H1 (cell line): ENCODE data around the gene KLK1. TPM values are rescaled to one million over a fixed set of nuclear protein-coding genes. Genes with fewer than 3 reads are reported as not detected.
"Not testable (repeated sequence)": the region's sequence is repeated elsewhere in the genome, so short reads cannot be mapped to it uniquely, and the experiment has no call there.

Source experiments
- CTCF ChIA-PET: fragments of 300-600 bp; sonication (Branson Sonifier 250); formaldehyde crosslinking; loops from one replicate; lab custom pipeline; 2021; ENCODE audit not compliant: partially characterized antibody; lab: Charles Lee
- POLR2A ChIA-PET: fragments of 300-600 bp; sonication (Branson Sonifier 250); formaldehyde crosslinking; loops from one replicate; lab custom pipeline; 2021; ENCODE audit warnings: inconsistent platforms; ENCODE audit not compliant: partially characterized antibody; lab: Charles Lee
- DNase-seq, 2 experiments: peaks; one replicate each; pipeline versions ENCODE4 v3.0.0 to v3.0.0-alpha.2; 2010 to 2022; ENCODE audit warnings: low spot score in 2 of 2, low read depth in 1 of 2, mixed read lengths in 1 of 2
- FAIRE-seq: peaks from 2 replicates; lab custom pipeline; 2011; peaks lifted over from hg19 to GRCh38; lab: Jason Lieb, UNC
- H2AFZ ChIP-seq: 2 replicates; pipeline ENCODE4 v1.8.1; 2012; ENCODE audit warnings: low read length, inconsistent platforms
- H2AK5ac ChIP-seq: 2 replicates; pipeline ENCODE4 v1.6.1; 2013; ENCODE audit warnings: low read depth, low read length
- H2BK120ac ChIP-seq: replicated peaks from 2 replicates; pipeline ENCODE3; 2013; ENCODE audit warnings: low read depth, low read length, inconsistent platforms
- H2BK12ac ChIP-seq: 2 replicates; pipeline ENCODE4 v1.6.1; 2013; ENCODE audit warnings: low read depth, low read length
- H2BK15ac ChIP-seq: 2 replicates; pipeline ENCODE4 v1.6.1; 2013; ENCODE audit warnings: low read length
- H2BK20ac ChIP-seq: 2 replicates; pipeline ENCODE4 v1.6.1; 2013; ENCODE audit warnings: low read length
- H2BK5ac ChIP-seq: 2 replicates; pipeline ENCODE4 v1.6.1; 2013; ENCODE audit warnings: low read depth, low read length
- H3K14ac ChIP-seq: 2 replicates; pipeline ENCODE4 v1.6.1; 2013; ENCODE audit warnings: inconsistent platforms; ENCODE audit not compliant: insufficient read length
- H3K18ac ChIP-seq: 2 replicates; pipeline ENCODE4 v1.6.1; 2013; ENCODE audit warnings: low read length; ENCODE audit errors: extremely low read depth
- H3K23ac ChIP-seq: 2 replicates; pipeline ENCODE4 v1.6.1; 2013; ENCODE audit warnings: inconsistent platforms; ENCODE audit not compliant: insufficient read length
- H3K23me2 ChIP-seq: 2 replicates; pipeline ENCODE4 v1.6.1; 2013; ENCODE audit warnings: low read depth, low read length
- H3K27ac ChIP-seq: 2 replicates; pipeline ENCODE4 v1.6.1; 2011; ENCODE audit warnings: low read depth, low read length, inconsistent platforms
- H3K27me3 ChIP-seq, 4 experiments: replicated peaks in 1 of 4; 1 replicate in 1 of 4; 2 replicates in 3 of 4; pipeline versions ENCODE4 v1.6.1 to v1.8.1; 2011 to 2013; ENCODE audit warnings: low read length in 3 of 4, mild to moderate bottlenecking in 3 of 4, inconsistent platforms in 2 of 4, mixed read lengths in 2 of 4, moderate library complexity in 1 of 4; ENCODE audit not compliant: control insufficient read depth in 3 of 4, insufficient read depth in 3 of 4; ENCODE audit errors: extremely low read depth in 1 of 4
- H3K36me3 ChIP-seq, 4 experiments: 2 replicates each; pipeline versions ENCODE4 v1.6.1 to v1.8.1; 2011 to 2013; ENCODE audit warnings: mild to moderate bottlenecking in 4 of 4, low read length in 3 of 4, moderate library complexity in 2 of 4, control low read depth in 1 of 4, inconsistent platforms in 1 of 4; ENCODE audit not compliant: insufficient read depth in 4 of 4, control insufficient read depth in 2 of 4
- H3K4ac ChIP-seq: replicated peaks from 2 replicates; pipeline ENCODE3; 2013; ENCODE audit warnings: low read length, low read depth, mixed read lengths, inconsistent platforms; ENCODE audit not compliant: insufficient read length
- H3K4me1 ChIP-seq, 4 experiments: replicated peaks in 1 of 4; 1 replicate in 1 of 4; 2 replicates in 3 of 4; pipeline versions ENCODE4 v1.6.1 to v1.8.1; 2011 to 2013; ENCODE audit warnings: low read length in 3 of 4, inconsistent platforms in 2 of 4, mixed read lengths in 1 of 4; ENCODE audit not compliant: insufficient read depth in 4 of 4, control insufficient read depth in 3 of 4
- H3K4me2 ChIP-seq, 2 experiments: 2 replicates each; pipeline versions ENCODE4 v1.6.1 to v1.8.1; 2011 to 2013; ENCODE audit warnings: low read depth in 2 of 2, low read length in 2 of 2, control low read depth in 1 of 2, inconsistent platforms in 1 of 2, mild to moderate bottlenecking in 1 of 2; ENCODE audit not compliant: insufficient read depth in 1 of 2
- H3K4me3 ChIP-seq, 4 experiments: fragments of 200-600, 300-600 bp in 1 of 4; sonication (generic), shearing (Covaris generic), sonication (Bioruptor Twin) in 1 of 4; 2 replicates each; pipeline versions ENCODE4 v1.5.1 to v1.8.1; 2011 to 2016; ENCODE audit warnings: low read length in 4 of 4, low read depth in 3 of 4, control low read depth in 2 of 4, inconsistent platforms in 2 of 4, mild to moderate bottlenecking in 2 of 4, mixed read lengths in 1 of 4, moderate library complexity in 1 of 4; ENCODE audit not compliant: insufficient read depth in 2 of 4; ENCODE audit errors: extremely low read depth in 1 of 4
- H3K56ac ChIP-seq: replicated peaks from 2 replicates; pipeline ENCODE3; 2013; ENCODE audit warnings: low read depth, mild to moderate bottlenecking, mixed read lengths, low read length, inconsistent platforms; ENCODE audit not compliant: insufficient read length
- H3K79me1 ChIP-seq: 2 replicates; pipeline ENCODE4 v1.6.1; 2013; ENCODE audit warnings: low read depth, low read length, control low read depth
- H3K79me2 ChIP-seq, 2 experiments: 2 replicates each; pipeline versions ENCODE4 v1.6.1 to v1.8.1; 2012 to 2013; ENCODE audit warnings: low read length in 2 of 2, mild to moderate bottlenecking in 2 of 2, inconsistent platforms in 1 of 2; ENCODE audit not compliant: insufficient read depth in 2 of 2, control insufficient read depth in 1 of 2
- H3K9ac ChIP-seq, 4 experiments: replicated peaks in 1 of 4; 1 replicate in 1 of 4; 2 replicates in 3 of 4; pipeline versions ENCODE4 v1.6.1 to v1.8.1; 2011 to 2013; ENCODE audit warnings: low read depth in 3 of 4, low read length in 3 of 4, control low read depth in 2 of 4, mild to moderate bottlenecking in 2 of 4, moderate library complexity in 2 of 4, inconsistent platforms in 1 of 4; ENCODE audit errors: extremely low read depth in 1 of 4
- H3K9me3 ChIP-seq, 2 experiments: 2 replicates each; pipeline versions ENCODE4 v1.6.1 to v1.8.1; 2012 to 2013; ENCODE audit warnings: mild to moderate bottlenecking in 2 of 2, moderate library complexity in 2 of 2, control low read depth in 1 of 2, inconsistent platforms in 1 of 2, low read depth in 1 of 2, low read length in 1 of 2, mixed read lengths in 1 of 2; ENCODE audit not compliant: insufficient read depth in 2 of 2
- H4K20me1 ChIP-seq, 2 experiments: replicated peaks in 1 of 2; 2 replicates each; pipeline versions ENCODE3 to v1.8.1; 2011 to 2013; ENCODE audit warnings: inconsistent platforms in 2 of 2, low read length in 2 of 2, mild to moderate bottlenecking in 1 of 2; ENCODE audit not compliant: insufficient read depth in 2 of 2, control insufficient read depth in 1 of 2
- H4K5ac ChIP-seq: 2 replicates; pipeline ENCODE4 v1.6.1; 2013; ENCODE audit warnings: low read length, low read depth, mixed read lengths, inconsistent platforms; ENCODE audit not compliant: insufficient read length
- H4K8ac ChIP-seq: 2 replicates; pipeline ENCODE4 v1.8.0; 2013; ENCODE audit warnings: mild to moderate bottlenecking, moderate library complexity, low read length, inconsistent platforms; ENCODE audit not compliant: insufficient read depth; ENCODE audit errors: extremely low read depth
- H4K91ac ChIP-seq: replicated peaks from 2 replicates; pipeline ENCODE3; 2013; ENCODE audit warnings: low read length, mixed read lengths, inconsistent platforms; ENCODE audit not compliant: insufficient read length
- WGBS, 2 experiments: shearing (Covaris generic) in 1 of 2; methylation state at CpG; one replicate each; pipeline versions ENCODE4 v1.1.6 to v1.1.7; 2013 to 2015; ENCODE audit warnings: low lambda C conversion rate in 2 of 2, mixed read lengths in 2 of 2, inconsistent platforms in 1 of 2, low coverage in 1 of 2, missing lambda C conversion rate in 1 of 2; ENCODE audit not compliant: insufficient replicate concordance in 2 of 2, insufficient coverage in 1 of 2, insufficient read length in 1 of 2; ENCODE audit errors: extremely low coverage in 1 of 2, missing lambda C conversion rate in 1 of 2; 5-methylcytosine and 5-hydroxymethylcytosine counted together
- polyA plus RNA-seq, 7 experiments: library from polyadenylated mRNA; depleted of rRNA in 3 of 7; stranded (reverse) in 5 of 7; unstranded in 2 of 7; fragments of >200 nt in 5 of 7; fragments of 200-250 nt in 2 of 7; gene quantifications; 1 replicate in 5 of 7; 2 replicates in 1 of 7; 4 replicates in 1 of 7; pipeline versions ENCODE4 v1.2.1 to v1.2.3, GENCODE V29; 2011 to 2013; ENCODE audit warnings: missing spikeins in 2 of 7, mixed read lengths in 2 of 7
- total RNA-seq: library from RNA; stranded (reverse); fragmentation: NEBNext Ultra II Directional; extraction: Animal tissue kit (Norgen Biotek cat#: 25700); gene quantifications from 2 replicates; pipeline ENCODE4 v1.2.1, GENCODE V29; 2021

Gene KLK1
- total and polyA plus RNA-seq, 2 of the 8 experiments (the other 6 are each of a cell fraction or from before 2014, with no cell fraction given) = 3.4 to 4.0 TPM

DNA sequence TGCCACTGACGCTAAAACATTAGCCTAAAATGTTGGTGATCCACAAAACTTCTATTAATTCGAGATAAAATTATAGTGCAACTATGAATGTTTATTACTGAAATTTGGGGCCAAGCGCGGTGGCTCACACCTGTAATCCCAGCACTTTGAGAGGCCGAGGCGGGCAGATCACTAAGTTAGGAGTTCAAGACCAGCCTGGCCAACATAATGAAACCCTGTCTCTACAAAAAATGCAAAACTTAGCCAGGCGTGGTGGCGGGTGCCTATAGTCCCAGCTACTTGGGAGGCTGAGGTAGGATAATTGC, 39.8 kb downstream of the KLK1 start:
- not testable (repeated sequence) for H3K18ac ChIP-seq, H2BK15ac ChIP-seq, H3K36me3 ChIP-seq, H3K79me2 ChIP-seq, H4K91ac ChIP-seq, H2AFZ ChIP-seq, H3K4me2 ChIP-seq, H2BK5ac ChIP-seq, DNase-seq, H3K4me3 ChIP-seq, H2BK12ac ChIP-seq, H3K23me2 ChIP-seq, H2AK5ac ChIP-seq, H3K9ac ChIP-seq, H3K14ac ChIP-seq, H4K5ac ChIP-seq, H2BK20ac ChIP-seq, H3K4ac ChIP-seq, H4K8ac ChIP-seq, H3K4me1 ChIP-seq, H3K79me1 ChIP-seq, FAIRE-seq, H3K56ac ChIP-seq, H4K20me1 ChIP-seq, H3K9me3 ChIP-seq, H3K23ac ChIP-seq, H3K27ac ChIP-seq, H2BK120ac ChIP-seq
- ChIA-PET POLR2A (interaction anchor here (0.9 to 9.7 kb wide), 7 partner anchors 10 to 78 kb away, joined by 3 to 110 read pairs (median 3); partner anchors contain the start of gene ACP4), CTCF (interaction anchor here (0.6 to 10.2 kb wide), 28 partner anchors 9 to 250 kb away, joined by 3 to 170 read pairs (median 4); partner anchors contain the start of genes CLEC11A and SHANK1)
- H3K27me3 ChIP-seq = peaks cover 2 to 26% (median 18%) of the 10 kb centered on the region in 4 experiments; a peak in 6 of 7 replicates
- 37% methylated on average over 8 of the region's 8 CpGs; no CpG with 5 or more reads in 1 of the 2 experiments for WGBS, 2 experiments
